ENCODE data around the gene C1orf53.

DNA sequence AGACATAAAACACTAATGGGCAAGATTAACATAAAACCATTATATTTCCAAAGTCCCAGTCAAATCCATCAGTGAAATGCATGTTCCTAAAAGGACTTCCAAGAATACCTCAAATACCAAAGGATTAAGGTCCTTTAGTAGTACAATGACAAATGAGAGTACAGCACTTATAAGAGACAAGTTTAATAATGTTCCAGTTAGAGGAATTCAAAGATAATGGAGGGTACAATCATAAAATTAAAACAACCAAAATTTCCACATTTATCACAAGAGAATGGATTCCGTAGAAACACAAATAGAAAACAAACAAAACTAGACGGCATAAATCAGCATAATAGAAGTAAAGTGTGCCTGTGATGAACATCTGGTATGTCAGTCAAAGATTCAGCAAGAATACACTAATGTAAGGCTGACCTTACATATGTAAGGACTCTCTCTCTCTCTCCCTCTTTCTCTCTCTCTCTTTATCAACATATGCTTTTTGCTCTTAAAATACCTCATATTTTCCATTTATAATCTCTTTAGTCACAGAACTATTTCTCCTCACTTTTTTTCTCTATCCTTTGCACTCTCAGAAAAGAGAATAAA is 32.8 kb upstream of the C1orf53 start:
- TF ChIP-seq SIN3A (IDR thresholded peaks at IDR 0.05; ENCODE audit: borderline replicate concordance, insufficient read depth, low read length): no peak
- no peak for TF ChIP-seq TAF1 (IDR thresholded peaks at IDR 0.05; ENCODE audit: borderline replicate concordance, insufficient read depth, low read length)
- TF ChIP-seq POLR2AphosphoS5 (IDR thresholded peaks at IDR 0.05; ENCODE audit: low read depth, low read length): no peak
- TF ChIP-seq, protein P1, sequence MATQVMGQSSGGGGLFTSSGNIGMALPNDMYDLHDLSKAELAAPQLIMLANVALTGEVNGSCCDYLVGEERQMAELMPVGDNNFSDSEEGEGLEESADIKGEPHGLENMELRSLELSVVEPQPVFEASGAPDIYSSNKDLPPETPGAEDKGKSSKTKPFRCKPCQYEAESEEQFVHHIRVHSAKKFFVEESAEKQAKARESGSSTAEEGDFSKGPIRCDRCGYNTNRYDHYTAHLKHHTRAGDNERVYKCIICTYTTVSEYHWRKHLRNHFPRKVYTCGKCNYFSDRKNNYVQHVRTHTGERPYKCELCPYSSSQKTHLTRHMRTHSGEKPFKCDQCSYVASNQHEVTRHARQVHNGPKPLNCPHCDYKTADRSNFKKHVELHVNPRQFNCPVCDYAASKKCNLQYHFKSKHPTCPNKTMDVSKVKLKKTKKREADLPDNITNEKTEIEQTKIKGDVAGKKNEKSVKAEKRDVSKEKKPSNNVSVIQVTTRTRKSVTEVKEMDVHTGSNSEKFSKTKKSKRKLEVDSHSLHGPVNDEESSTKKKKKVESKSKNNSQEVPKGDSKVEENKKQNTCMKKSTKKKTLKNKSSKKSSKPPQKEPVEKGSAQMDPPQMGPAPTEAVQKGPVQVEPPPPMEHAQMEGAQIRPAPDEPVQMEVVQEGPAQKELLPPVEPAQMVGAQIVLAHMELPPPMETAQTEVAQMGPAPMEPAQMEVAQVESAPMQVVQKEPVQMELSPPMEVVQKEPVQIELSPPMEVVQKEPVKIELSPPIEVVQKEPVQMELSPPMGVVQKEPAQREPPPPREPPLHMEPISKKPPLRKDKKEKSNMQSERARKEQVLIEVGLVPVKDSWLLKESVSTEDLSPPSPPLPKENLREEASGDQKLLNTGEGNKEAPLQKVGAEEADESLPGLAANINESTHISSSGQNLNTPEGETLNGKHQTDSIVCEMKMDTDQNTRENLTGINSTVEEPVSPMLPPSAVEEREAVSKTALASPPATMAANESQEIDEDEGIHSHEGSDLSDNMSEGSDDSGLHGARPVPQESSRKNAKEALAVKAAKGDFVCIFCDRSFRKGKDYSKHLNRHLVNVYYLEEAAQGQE (IDR thresholded peaks at IDR 0.05; ENCODE audit: insufficient read depth in 1 of 2, low read depth in 2 of 2, low read length in 2 of 2): no peak
- no peak for TF ChIP-seq FOXP2 (optimal IDR thresholded peaks at IDR 0.05; ENCODE audit: borderline replicate concordance, extremely low read depth, extremely low read length, insufficient read depth)
